ENCODE results near the gene HACD3.

HACD3 gene

DNA sequence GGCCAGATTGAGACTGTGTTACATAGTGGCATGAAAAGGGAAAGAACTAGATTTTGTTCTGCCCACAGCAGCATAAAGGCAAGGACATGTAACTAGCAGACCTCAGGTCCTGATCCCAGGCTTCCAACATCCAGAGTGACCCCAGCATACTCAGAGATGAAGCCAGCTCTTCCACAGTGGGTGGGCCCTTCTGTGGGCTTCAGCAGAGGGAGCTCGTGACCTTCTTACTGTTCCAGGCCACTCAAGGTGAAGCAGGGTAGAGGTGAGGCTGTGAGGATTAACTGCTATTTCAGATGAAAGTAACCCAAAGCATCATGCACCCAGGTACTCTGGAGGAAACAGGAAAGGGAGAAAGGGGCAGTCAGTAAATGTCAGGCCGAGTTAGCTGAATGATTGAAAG lies 90.6 kb downstream of the HACD3 start:
- TF ChIP-seq, protein P1, sequence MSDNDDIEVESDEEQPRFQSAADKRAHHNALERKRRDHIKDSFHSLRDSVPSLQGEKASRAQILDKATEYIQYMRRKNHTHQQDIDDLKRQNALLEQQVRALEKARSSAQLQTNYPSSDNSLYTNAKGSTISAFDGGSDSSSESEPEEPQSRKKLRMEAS (IDR thresholded peaks at IDR 0.05): no peak
- TF ChIP-seq CEBPB (IDR thresholded peaks at IDR 0.05) (no peak), NFIC (IDR thresholded peaks at IDR 0.05) (no peak), TCF12 (IDR thresholded peaks at IDR 0.05; ENCODE audit: low read depth) (no peak), YY1 (IDR thresholded peaks at IDR 0.05; ENCODE audit: low read depth) (no peak), EP300 (IDR thresholded peaks at IDR 0.05; ENCODE audit: borderline replicate concordance) (no peak), RAD21 (IDR thresholded peaks at IDR 0.05; ENCODE audit: low read depth) (no peak), FOXM1 (IDR thresholded peaks at IDR 0.05; ENCODE audit: borderline replicate concordance, low read depth) (no peak), TEAD4 (IDR thresholded peaks at IDR 0.05) (no peak), EGR1 (IDR thresholded peaks at IDR 0.05) (no peak), ZBTB7A (IDR thresholded peaks at IDR 0.05; ENCODE audit: low read depth) (no peak), TAF1 (IDR thresholded peaks at IDR 0.05; ENCODE audit: low read depth) (no peak)
- TF ChIP-seq, protein P2, sequence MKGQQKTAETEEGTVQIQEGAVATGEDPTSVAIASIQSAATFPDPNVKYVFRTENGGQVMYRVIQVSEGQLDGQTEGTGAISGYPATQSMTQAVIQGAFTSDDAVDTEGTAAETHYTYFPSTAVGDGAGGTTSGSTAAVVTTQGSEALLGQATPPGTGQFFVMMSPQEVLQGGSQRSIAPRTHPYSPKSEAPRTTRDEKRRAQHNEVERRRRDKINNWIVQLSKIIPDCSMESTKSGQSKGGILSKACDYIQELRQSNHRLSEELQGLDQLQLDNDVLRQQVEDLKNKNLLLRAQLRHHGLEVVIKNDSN (IDR thresholded peaks at IDR 0.05): no peak
- TF ChIP-seq, protein P3, sequence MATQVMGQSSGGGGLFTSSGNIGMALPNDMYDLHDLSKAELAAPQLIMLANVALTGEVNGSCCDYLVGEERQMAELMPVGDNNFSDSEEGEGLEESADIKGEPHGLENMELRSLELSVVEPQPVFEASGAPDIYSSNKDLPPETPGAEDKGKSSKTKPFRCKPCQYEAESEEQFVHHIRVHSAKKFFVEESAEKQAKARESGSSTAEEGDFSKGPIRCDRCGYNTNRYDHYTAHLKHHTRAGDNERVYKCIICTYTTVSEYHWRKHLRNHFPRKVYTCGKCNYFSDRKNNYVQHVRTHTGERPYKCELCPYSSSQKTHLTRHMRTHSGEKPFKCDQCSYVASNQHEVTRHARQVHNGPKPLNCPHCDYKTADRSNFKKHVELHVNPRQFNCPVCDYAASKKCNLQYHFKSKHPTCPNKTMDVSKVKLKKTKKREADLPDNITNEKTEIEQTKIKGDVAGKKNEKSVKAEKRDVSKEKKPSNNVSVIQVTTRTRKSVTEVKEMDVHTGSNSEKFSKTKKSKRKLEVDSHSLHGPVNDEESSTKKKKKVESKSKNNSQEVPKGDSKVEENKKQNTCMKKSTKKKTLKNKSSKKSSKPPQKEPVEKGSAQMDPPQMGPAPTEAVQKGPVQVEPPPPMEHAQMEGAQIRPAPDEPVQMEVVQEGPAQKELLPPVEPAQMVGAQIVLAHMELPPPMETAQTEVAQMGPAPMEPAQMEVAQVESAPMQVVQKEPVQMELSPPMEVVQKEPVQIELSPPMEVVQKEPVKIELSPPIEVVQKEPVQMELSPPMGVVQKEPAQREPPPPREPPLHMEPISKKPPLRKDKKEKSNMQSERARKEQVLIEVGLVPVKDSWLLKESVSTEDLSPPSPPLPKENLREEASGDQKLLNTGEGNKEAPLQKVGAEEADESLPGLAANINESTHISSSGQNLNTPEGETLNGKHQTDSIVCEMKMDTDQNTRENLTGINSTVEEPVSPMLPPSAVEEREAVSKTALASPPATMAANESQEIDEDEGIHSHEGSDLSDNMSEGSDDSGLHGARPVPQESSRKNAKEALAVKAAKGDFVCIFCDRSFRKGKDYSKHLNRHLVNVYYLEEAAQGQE (IDR thresholded peaks at IDR 0.05; ENCODE audit: low read depth): no peak

DNA sequence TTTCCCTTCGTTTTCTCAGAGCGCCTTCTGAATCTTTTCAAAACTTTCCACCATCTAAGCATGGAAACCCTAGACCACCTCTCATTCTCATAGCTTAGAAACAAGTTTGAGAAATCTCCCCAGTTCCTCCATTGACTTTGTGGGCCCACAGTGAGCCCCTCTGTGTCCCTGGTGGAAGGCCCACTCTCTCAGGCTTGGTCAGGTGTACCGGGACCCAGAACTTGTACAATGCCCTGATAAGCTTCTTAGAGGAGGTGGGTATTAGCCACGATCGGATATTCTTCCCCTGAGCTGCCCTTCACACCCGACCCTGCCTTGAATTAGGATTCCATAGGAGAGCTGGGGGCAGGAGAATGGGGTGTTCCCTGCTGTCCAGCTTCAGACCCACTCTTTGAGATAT lies 91.4 kb downstream of the HACD3 start, which contains the start of gene SLC24A1:
TSS of gene SLC24A1 (plus strand) at position 301 of the 400 bp plus-strand sequence. CDS start 2,143 bp downstream, outside the sequence.
- TF ChIP-seq EP300 (IDR thresholded peaks at IDR 0.05; ENCODE audit: borderline replicate concordance): no peak
- no peak for TF ChIP-seq TCF12 (IDR thresholded peaks at IDR 0.05; ENCODE audit: low read depth)
- no peak for TF ChIP-seq EGR1 (IDR thresholded peaks at IDR 0.05)
- TF ChIP-seq NFIC (IDR thresholded peaks at IDR 0.05): no peak
- TF ChIP-seq FOXM1 (IDR thresholded peaks at IDR 0.05; ENCODE audit: borderline replicate concordance, low read depth): no peak
- TF ChIP-seq TAF1 (IDR thresholded peaks at IDR 0.05; ENCODE audit: low read depth): no peak
- TF ChIP-seq, protein P3 (IDR thresholded peaks at IDR 0.05; ENCODE audit: low read depth): no peak
- no peak for TF ChIP-seq YY1 (IDR thresholded peaks at IDR 0.05; ENCODE audit: low read depth)
- TF ChIP-seq ZBTB7A (IDR thresholded peaks at IDR 0.05; ENCODE audit: low read depth): no peak
- TF ChIP-seq CREB1 (IDR thresholded peaks at IDR 0.05; ENCODE audit: low read depth): no peak
- TF ChIP-seq TEAD4 (IDR thresholded peaks at IDR 0.05): no peak
- TF ChIP-seq RAD21 (IDR thresholded peaks at IDR 0.05; ENCODE audit: low read depth): no peak

DNA sequence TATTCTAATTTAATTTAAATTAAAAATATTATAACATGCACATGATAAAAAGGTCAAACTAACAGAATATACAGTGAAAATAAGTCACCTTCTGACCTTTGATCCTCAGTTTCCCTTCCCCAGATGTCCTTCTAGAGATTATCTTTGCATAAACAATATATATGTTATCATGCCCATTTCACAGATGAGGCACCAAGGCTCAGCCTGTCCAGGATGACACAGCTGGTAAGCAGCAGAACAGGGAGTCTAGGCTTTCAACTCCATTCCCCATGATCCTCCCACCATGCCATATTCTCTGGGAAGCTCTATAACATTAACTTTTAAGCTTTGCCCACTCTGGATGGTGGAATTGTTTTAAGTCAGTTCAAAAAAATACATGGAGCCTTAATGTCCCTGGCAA lies 92.8 kb downstream of the HACD3 start:
- no peak for TF ChIP-seq NFIC (IDR thresholded peaks at IDR 0.05)
- no peak for TF ChIP-seq CREB1 (IDR thresholded peaks at IDR 0.05; ENCODE audit: low read depth)
- TF ChIP-seq TAF1 (IDR thresholded peaks at IDR 0.05; ENCODE audit: low read depth): no peak
- TF ChIP-seq, protein P1 (IDR thresholded peaks at IDR 0.05): no peak
- no peak for TF ChIP-seq ZBTB7A (IDR thresholded peaks at IDR 0.05; ENCODE audit: low read depth)

DNA sequence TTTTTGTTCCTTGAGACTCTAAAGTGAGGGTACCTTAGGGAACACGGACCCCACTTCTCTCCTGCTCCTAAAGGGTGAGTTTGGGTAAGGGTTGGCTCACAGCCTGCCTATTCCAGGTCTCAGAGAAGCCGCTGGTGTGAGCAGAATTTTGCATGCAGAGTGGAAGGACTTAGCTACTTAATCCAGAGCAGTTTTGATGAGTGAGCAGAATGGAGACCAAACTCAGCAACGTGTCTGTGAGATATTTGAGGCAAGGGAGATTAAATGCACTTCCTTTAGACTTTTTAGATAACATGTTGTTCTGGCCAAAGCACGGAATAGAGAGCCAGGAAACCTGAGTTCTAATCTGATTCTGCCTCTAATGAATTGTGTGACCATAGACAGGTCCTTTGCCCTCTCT lies 96.6 kb downstream of the HACD3 start:
- TF ChIP-seq CREB1 (IDR thresholded peaks at IDR 0.05; ENCODE audit: low read depth) (no peak), RAD21 (IDR thresholded peaks at IDR 0.05; ENCODE audit: low read depth) (no peak), NFIC (IDR thresholded peaks at IDR 0.05) (no peak), EGR1 (IDR thresholded peaks at IDR 0.05) (no peak), TAF1 (IDR thresholded peaks at IDR 0.05; ENCODE audit: low read depth) (no peak)
- TF ChIP-seq, protein P1 (IDR thresholded peaks at IDR 0.05): no peak
- TF ChIP-seq, protein P3 (IDR thresholded peaks at IDR 0.05; ENCODE audit: low read depth): no peak
